Upper lobe of left lung (tissue), 4 donors: ENCODE results near the gene PPDPF.

ENCODE experiments used
- CTCF ChIP-seq, 6 experiments: fragments of 450-650 bp in 4 of 6; fragments of 200-600 bp in 2 of 6; sonication (generic) in 2 of 6; IDR thresholded peaks; one replicate each; pipeline ENCODE4 v1.5.1; 2016 to 2019; ENCODE audit warnings: antibody characterized with exemption in 6 of 6
- POLR2A ChIP-seq, 4 donors: fragments of 450-650 bp; IDR thresholded peaks; one replicate each; pipeline ENCODE4 v1.5.1; 2016 to 2017; ENCODE audit warnings: antibody characterized with exemption in 4 of 4, mild to moderate bottlenecking in 2 of 4
- POLR2AphosphoS5 ChIP-seq, 2 donors: sonication (generic); formaldehyde crosslinking; IDR thresholded peaks; one replicate each; pipeline ENCODE4 v1.5.1; 2017; ENCODE audit warnings: antibody characterized with exemption in 2 of 2

- TF ChIP-seq CTCF (IDR thresholded peaks at IDR 0.05) (no peak), POLR2A (IDR thresholded peaks at IDR 0.05) (no peak), POLR2AphosphoS5 (IDR thresholded peaks at IDR 0.05) (no peak)
Observed at GRCh38 chr20:63484651-63485403, 35.7 kb upstream of the PPDPF start.
